GM19035 (cell line): ENCODE measurements around the gene SNIP1.
"Not testable (repeated sequence)": the region's sequence is repeated elsewhere in the genome, so short reads cannot be mapped to it uniquely, and the experiment has no call there.

Experiments
- ATAC-seq: cut with Tn5 transposase; IDR thresholded peaks from one replicate; pipeline ENCODE4 v1.9.1; 2021; ENCODE audit not compliant: unreplicated experiment

The SNIP1 gene

GRCh38 chr1:37559957-37560379, 5.9 kb upstream of the SNIP1 start:
- ATAC-seq: not testable (repeated sequence)

- ATAC-seq: no peak
These were observed 5.0 kb upstream of the SNIP1 start for GRCh38 chr1:37559080-37559479.

DNA sequence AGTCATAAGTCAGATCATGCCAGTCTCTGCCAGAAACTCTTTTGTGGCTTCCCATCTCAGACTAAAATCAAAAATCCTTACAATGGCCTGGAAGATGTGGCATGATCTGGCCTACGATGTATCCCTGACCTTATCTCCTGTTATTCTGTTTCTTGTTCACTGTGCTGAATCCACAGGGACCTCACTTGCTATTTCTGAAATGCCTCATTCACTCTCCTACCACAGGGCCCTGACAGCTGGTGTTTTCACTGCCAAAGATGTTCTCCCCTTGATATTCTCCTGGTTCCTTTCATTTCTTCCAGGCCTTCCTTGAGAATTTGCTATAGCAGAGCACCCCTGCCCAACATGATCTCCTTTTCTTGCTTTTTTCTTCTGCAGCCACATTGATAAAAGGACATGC, 4.3 kb upstream of the SNIP1 start:
- ATAC-seq: no peak

- ATAC-seq: no peak
These were observed 3.3 kb upstream of the SNIP1 start for GRCh38 chr1:37557402-37557801.

- no peak for ATAC-seq
These were observed 2.7 kb upstream of the SNIP1 start, which contains the start of gene DNALI1 for GRCh38 chr1:37556712-37557196. TSS of gene DNALI1 (plus strand) at chr1:37556940. CDS start at chr1:37556995, 55 bp downstream.

GRCh38 chr1:37553598-37553926, 531 bp downstream of the SNIP1 start:
- ATAC-seq: no peak

- no peak for ATAC-seq
These were observed 4.8 kb downstream of the SNIP1 start for GRCh38 chr1:37549341-37549740.

- no peak for ATAC-seq
These were observed 9.1 kb downstream of the SNIP1 start for GRCh38 chr1:37545019-37545418.

DNA sequence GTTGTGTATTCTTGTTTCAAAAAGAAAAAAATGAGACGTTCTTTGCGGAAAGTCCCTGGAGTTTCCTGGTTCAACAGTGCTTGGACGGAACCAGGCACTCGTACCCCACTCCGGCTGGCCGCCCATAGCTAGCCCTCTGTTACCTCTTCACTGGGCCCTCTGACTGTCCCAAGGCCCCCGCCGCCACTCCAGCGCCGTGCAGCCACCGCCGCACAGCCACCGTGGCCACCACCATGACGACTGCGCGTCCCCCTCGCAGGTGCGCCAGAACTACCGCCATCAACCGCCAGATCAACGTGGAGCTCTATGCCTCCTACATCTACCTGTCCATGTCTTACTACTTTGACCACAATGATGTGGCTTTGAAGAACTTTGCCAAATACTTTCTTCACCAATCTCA, 9.6 kb downstream of the SNIP1 start:
- no peak for ATAC-seq

DNA sequence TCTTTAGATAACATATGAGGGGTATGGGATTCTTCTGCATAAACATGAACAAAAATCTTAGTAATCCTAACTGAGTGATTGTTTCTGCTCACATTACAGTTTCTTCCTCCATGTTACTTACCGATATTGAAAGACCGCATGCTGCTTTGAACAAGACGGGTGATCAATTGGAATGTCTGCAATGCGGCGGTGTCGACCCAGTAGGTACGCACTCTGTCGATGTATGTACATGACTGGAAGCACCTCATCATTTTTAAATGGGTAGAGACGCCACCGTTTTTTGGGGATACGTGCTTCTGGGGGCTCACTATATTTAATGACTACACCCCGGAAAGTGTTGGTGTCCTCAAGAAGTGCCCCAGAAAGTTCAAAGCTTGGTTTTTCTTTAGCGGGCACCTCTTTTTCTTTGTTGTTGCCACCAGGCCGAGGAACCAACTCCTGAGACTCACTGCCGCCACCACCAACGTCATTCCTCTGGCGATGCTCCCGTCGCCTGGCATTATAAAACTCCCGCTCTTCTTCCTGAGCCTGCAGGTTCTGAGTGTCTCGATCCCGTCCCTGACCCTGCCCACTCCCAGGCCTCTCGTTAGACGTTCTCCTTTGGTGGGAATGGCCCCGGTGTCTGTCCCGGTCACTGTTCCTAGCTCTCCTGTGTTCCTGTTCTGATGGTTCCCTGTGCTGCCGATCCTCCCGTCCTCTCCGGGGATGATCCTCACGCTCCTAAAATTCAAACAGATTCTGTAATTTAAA, 13.9 kb downstream of the SNIP1 start:
- ATAC-seq: no peak

DNA sequence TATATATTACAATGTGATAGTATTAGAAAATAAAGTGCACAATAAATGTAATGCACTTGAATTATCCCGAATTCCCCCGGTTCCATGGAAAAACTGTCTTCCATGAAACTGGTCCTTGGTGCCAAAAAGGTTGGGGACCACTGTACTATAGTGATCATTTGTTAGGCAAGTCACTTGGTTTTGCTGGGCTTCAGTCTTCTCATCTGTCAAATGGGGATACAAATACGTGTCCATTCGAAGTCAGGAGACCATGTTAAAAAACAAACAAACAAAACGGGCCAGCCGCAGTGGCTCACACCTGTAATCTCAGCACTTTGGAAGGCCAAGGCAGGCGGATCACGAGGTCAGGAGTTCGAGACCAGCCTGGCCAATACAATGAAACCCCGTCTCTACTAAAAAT, 14.9 kb downstream of the SNIP1 start:
- ATAC-seq: not testable (repeated sequence)

GRCh38 chr1:37537378-37537777, 16.7 kb downstream of the SNIP1 start:
- no peak for ATAC-seq

- ATAC-seq: no peak
These were observed 20.6 kb downstream of the SNIP1 start for GRCh38 chr1:37533317-37534093.

DNA sequence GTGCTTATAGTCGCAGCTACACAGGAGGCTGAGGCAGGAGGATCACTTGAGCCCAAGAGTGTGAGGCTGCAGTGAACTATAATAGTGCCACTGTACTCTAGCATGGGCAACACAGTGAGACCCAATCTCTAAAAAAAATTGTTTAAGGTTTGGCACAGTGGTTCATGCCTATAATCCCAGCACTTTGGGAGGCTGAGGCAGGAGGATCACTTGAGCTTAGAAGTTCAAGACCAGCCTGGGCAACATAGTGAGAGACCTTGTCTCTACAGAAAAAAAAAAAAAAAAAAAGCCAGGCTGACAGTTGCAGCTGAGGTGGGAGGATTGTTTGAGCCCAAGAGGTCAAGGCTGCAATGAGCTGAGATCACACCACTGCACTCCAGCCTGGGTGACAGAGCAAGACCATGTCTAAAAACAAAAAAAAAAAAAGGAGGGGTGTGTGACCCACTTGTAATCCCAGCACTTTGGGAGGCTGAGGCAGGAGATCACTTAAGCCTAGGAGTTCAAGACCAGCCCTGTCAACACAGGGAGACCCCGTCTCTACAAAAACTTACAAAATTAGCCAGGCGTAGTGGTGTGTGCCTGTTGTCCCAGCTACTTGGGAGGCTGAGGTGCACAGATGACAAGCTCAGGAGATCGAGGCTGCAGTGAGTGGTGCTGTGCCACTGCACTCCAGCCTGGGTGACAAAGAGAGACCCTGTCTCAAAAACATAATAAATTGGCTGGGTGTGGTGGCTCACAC, 21.5 kb downstream of the SNIP1 start:
- not testable (repeated sequence) for ATAC-seq

DNA sequence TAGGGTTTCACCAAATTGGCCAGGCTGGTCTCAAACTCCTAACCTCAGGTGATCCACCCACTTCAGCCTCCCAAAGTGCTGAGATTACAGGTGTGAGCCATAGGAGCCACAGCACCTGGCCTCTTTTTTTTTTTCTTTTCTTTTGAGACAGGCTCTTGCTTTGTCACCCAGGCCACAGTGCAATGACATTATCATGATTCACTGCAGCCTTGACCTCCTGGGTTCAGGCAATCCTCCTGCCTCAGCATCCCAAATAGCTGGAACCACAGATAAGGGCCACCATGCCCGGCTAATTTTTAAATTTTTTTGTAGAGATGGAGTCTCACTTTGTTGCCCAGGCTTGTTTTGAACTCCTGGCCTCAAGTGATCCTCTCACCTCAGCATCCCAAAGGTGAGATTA, 24.2 kb downstream of the SNIP1 start:
- ATAC-seq: not testable (repeated sequence)

- no peak for ATAC-seq
These were observed 34.5 kb downstream of the SNIP1 start for GRCh38 chr1:37519613-37520012.

DNA sequence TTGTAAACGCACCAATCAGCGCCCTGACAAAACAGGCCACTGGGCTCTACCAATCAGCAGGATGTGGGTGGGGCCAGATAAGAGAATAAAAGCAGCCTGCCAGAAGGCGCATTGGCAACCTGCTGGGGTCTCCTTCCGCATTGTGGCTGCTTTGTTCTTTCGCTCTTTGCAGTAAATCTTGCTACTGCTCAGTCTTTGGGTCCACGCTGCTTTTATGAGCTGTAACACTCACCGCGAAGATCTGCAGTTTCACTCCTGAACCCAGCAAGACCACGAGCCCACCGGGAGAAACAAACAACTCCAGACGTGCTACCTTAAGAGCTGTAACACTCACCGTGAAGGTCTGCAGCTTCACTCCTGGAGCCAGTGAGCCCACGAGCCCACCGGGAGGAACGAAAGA, 35.2 kb downstream of the SNIP1 start:
- ATAC-seq: not testable (repeated sequence)

GRCh38 chr1:37518241-37518640, 35.9 kb downstream of the SNIP1 start:
- ATAC-seq: not testable (repeated sequence)

- ATAC-seq: no peak
These were observed 36.5 kb downstream of the SNIP1 start for GRCh38 chr1:37517569-37517968.

- ATAC-seq: no peak
These were observed 38.7 kb downstream of the SNIP1 start for GRCh38 chr1:37515185-37516034.
